A673 (cell line): ENCODE results near the gene BHLHE23.
A peak's percentile ranks its signal among the peaks of the same experiment; 100 is the strongest.

Experiments
- CTCF ChIP-seq: fragments of 300-800, 200-600 bp; sonication (generic); conservative IDR thresholded peaks from 2 replicates; pipeline ENCODE4 v1.5.1; 2017; ENCODE audit warnings: low read depth, mild to moderate bottlenecking, antibody characterized with exemption, low read length, moderate library complexity, mixed read lengths
- EZH2 ChIP-seq: fragments of 200-600 bp; sonication (generic); IDR thresholded peaks from 2 replicates; pipeline ENCODE4 v1.6.1; 2017; ENCODE audit warnings: borderline replicate concordance, low read depth, mild to moderate bottlenecking, mixed read lengths, antibody characterized with exemption, low read length; ENCODE audit not compliant: poor library complexity, severe bottlenecking

GRCh38 chr20:62980380-62980960 lies 26.3 kb downstream of the BHLHE23 start:
- peak; percentile 52 for TF ChIP-seq EZH2
- no peak for TF ChIP-seq CTCF
